Gastroesophageal sphincter (tissue), 4 donors: ENCODE measurements around the gene DHX58. TPM values are rescaled to one million over a fixed set of nuclear protein-coding genes. Genes with fewer than 3 reads are reported as not detected.

Experiments
- ATAC-seq: fragments of 150-250 bp; one replicate; pipeline ENCODE4 v1.9.1; 2016; ENCODE audit warnings: mild to moderate bottlenecking, moderate library complexity
- H3K27ac ChIP-seq, 4 donors: fragments of 200-600 bp; sonication (generic) in 3 of 4; 1 replicate in 3 of 4; 2 replicates in 1 of 4; pipeline ENCODE4 v1.5.1; 2016 to 2019
- H3K27me3 ChIP-seq: fragments of 200-600 bp; sonication (generic); one replicate; pipeline ENCODE4 v1.5.1; 2019
- H3K36me3 ChIP-seq, 2 donors: fragments of 200-600 bp; sonication (generic); one replicate each; pipeline ENCODE4 v1.5.1; 2019; ENCODE audit warnings: control low read depth in 1 of 2
- H3K4me1 ChIP-seq, 3 donors: fragments of 200-600 bp; sonication (generic); 1 replicate in 2 of 3; 2 replicates in 1 of 3; pipeline ENCODE4 v1.5.1; 2016 to 2019; ENCODE audit warnings: control low read depth in 2 of 3
- H3K4me3 ChIP-seq, 2 donors: fragments of 200-600 bp; sonication (generic); one replicate each; pipeline ENCODE4 v1.5.1; 2019; ENCODE audit warnings: mild to moderate bottlenecking in 1 of 2, moderate library complexity in 1 of 2
- H3K9me3 ChIP-seq, 3 donors: fragments of 200-600 bp; sonication (generic); one replicate each; pipeline ENCODE4 v1.5.1; 2017 to 2019; ENCODE audit warnings: control low read depth in 2 of 3
- EP300 ChIP-seq: sonication (generic); formaldehyde crosslinking; IDR thresholded peaks from one replicate; pipeline ENCODE4 v1.6.1; 2017; ENCODE audit warnings: antibody characterized with exemption, mild to moderate bottlenecking
- POLR2A ChIP-seq, 2 donors: fragments of 450-650 bp; IDR thresholded peaks; one replicate each; pipeline ENCODE4 v1.6.1; 2017; ENCODE audit warnings: antibody characterized with exemption in 2 of 2, mild to moderate bottlenecking in 2 of 2, moderate library complexity in 1 of 2
- POLR2AphosphoS5 ChIP-seq: sonication (generic); formaldehyde crosslinking; IDR thresholded peaks from one replicate; pipeline ENCODE4 v1.6.1; 2017; ENCODE audit warnings: antibody characterized with exemption
- WGBS, 2 donors: methylation state at CpG; one replicate each; pipeline ENCODE4 v1.1.5; 2018; ENCODE audit warnings: low coverage in 1 of 2; 5-methylcytosine and 5-hydroxymethylcytosine counted together
- total RNA-seq, 4 donors: library from RNA; depleted of rRNA; stranded (reverse); fragments of >200 nt; gene quantifications; one replicate each; pipeline ENCODE4 v1.1.0, GENCODE V29; 2016
- TF ChIP-seq, protein P1 (sequence below), 4 experiments: fragments of 200-600 bp in 2 of 4; fragments of 450-650 bp in 2 of 4; sonication (generic) in 1 of 4; IDR thresholded peaks; one replicate each; pipeline ENCODE4 v1.5.1; 2017 to 2019; ENCODE audit warnings: antibody characterized with exemption in 4 of 4, mild to moderate bottlenecking in 2 of 4, moderate library complexity in 2 of 4

The DHX58 gene
- total RNA-seq, 4 donors from 2014 or later, result 11.3 to 21.3 (median 13.9) TPM

DNA sequence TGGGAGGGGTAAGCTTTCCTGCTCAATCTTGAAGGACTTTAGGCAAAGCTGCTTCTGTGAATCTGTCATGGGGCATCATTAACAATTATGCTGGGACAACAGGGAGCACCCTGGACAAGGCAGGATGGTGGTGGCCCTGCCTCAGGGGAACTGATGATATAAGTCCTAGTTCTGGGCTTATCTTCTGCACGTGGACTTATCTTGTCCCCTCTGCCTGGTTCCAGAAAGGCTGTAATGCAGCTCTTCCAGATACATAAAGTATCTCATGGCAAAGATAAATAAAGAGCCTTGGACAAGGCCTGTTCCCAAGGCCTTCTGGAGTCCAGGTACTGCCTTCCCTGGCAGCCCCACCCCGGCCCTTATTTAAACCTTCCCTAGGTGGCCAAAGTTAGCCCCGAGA, 8.2 kb downstream of the DHX58 start:
- no peaks in the 10 kb centered on the region for H3K9me3 ChIP-seq
- no peaks in the 10 kb centered on the region for H3K27me3 ChIP-seq
- H3K27ac ChIP-seq, result no peak overlapping the region
- TF ChIP-seq POLR2AphosphoS5, result no peak
- TF ChIP-seq POLR2A (IDR thresholded peaks at IDR 0.05), result no peak
- TF ChIP-seq EP300, result no peak
- TF ChIP-seq, protein P1, sequence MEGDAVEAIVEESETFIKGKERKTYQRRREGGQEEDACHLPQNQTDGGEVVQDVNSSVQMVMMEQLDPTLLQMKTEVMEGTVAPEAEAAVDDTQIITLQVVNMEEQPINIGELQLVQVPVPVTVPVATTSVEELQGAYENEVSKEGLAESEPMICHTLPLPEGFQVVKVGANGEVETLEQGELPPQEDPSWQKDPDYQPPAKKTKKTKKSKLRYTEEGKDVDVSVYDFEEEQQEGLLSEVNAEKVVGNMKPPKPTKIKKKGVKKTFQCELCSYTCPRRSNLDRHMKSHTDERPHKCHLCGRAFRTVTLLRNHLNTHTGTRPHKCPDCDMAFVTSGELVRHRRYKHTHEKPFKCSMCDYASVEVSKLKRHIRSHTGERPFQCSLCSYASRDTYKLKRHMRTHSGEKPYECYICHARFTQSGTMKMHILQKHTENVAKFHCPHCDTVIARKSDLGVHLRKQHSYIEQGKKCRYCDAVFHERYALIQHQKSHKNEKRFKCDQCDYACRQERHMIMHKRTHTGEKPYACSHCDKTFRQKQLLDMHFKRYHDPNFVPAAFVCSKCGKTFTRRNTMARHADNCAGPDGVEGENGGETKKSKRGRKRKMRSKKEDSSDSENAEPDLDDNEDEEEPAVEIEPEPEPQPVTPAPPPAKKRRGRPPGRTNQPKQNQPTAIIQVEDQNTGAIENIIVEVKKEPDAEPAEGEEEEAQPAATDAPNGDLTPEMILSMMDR (IDR thresholded peaks at IDR 0.05), result no peak
- H3K4me3 ChIP-seq, result no peak overlapping the region
- 43 to 93% methylated on average over 1 to 3 of the region's 3 CpGs for WGBS, 2 donors
- H3K4me1 ChIP-seq, result peaks cover 0 to 15% (median 3%) of the 10 kb centered on the region in 3 donors
- ATAC-seq, result no peak
- peaks cover 0 to 58% of the 10 kb centered on the region in 2 donors for H3K36me3 ChIP-seq

DNA sequence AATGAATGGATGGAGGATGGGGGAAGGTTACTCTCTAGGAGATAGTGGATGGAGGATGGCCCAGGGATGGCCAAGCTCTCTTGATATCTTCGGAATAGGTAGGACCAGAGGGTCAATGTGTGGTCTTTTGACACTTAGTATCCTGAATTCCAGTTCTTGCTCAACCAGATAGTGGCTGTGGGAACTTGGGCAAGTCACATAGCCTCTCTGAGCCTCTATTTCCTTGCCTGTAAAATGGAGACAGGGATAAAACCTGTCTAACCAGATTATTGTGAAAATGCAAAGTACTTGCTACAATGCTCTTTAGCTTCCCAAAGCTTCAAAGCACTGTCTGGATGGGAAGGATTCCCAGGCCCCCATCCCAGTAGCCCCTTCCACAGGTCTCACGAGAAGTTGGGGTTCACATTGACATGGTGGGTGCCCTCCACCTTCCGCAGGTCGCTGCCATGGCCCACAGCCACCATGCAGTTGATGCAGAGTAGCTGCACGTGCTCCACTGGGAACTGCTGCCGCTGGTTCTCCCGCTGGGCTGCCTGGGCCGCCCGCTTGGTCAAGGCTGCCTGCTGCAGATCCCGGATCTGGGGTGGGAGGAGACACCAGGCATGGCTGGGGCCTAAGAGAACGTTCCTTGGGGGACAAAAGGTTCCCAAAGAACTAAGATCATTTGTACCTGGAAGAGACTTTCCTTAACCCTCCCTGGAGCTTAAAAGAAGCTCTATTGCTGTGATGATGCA, 9.1 kb downstream of the DHX58 start:
- no peak overlapping the region for H3K27ac ChIP-seq
- WGBS, 2 donors, result 83% methylated on average over 1 of the region's 11 CpGs; no CpG with 5 or more reads in 1 of the 2 donors
- peaks cover 4% of the 10 kb centered on the region for H3K27me3 ChIP-seq
- H3K9me3 ChIP-seq, result no peaks in the 10 kb centered on the region
- no peak overlapping the region for H3K4me3 ChIP-seq
- ATAC-seq, result no peak
- peaks cover 0 to 49% of the 10 kb centered on the region in 2 donors for H3K36me3 ChIP-seq
- peaks cover 0 to 18% (median 4%) of the 10 kb centered on the region in 3 donors for H3K4me1 ChIP-seq
- TF ChIP-seq EP300 (no peak), POLR2AphosphoS5 (no peak), POLR2A (IDR thresholded peaks at IDR 0.05) (no peak)
- TF ChIP-seq, protein P1 (IDR thresholded peaks at IDR 0.05), result no peak

DNA sequence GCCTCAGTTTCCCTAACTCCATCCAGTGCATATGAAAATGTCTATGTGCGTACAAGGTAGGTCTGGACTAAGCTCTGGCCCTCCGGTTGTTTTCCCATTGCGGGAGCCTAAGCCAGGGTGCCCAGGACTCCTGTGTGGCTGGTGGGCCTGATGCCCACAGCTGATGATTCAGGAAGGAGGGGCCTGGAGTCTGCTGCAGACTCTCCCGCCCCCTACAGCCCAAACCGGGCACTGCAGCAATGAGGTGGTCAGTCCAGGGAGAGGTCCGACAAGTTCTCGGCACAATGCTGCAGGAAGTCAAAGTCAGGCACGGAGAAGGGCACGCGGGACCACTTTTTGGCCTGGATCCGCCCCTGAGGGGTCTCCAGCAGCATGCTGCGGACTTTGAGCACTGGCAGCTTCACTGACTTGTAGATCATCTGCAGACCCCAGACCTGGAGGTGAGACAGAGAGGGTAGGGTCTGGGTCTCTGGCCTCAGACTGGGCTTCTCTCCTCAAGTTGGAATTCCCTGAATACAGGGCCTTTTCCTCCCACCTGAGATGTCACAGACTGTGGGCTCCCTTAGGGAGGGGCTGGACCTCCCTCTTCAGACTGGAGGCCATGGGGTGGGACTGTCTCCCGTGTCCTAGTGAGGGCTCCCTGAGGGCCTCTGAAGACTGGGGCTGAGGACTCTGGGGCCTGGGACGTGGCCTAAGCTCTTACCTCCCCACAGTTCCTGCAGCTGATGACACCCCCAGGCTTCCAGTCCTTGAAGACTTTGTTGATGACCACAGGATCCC, 10.8 kb downstream of the DHX58 start:
- H3K4me3 ChIP-seq, result no peak overlapping the region
- no peak overlapping the region for H3K27ac ChIP-seq
- peaks cover 21% of the 10 kb centered on the region for H3K27me3 ChIP-seq
- H3K9me3 ChIP-seq, result no peaks in the 10 kb centered on the region
- peaks cover 0 to 17% (median 4%) of the 10 kb centered on the region in 3 donors for H3K4me1 ChIP-seq
- ATAC-seq, result peak; percentile 78
- no peak for TF ChIP-seq POLR2AphosphoS5
- TF ChIP-seq POLR2A (IDR thresholded peaks at IDR 0.05), result no peak
- TF ChIP-seq EP300, result no peak
- TF ChIP-seq, protein P1 (IDR thresholded peaks at IDR 0.05), result peak in 3 of 4 experiments; percentile 60 to 83 (median 72)
- 66 to 100% methylated on average over 1 to 3 of the region's 14 CpGs for WGBS, 2 donors
- peaks cover 0 to 35% of the 10 kb centered on the region in 2 donors for H3K36me3 ChIP-seq

DNA sequence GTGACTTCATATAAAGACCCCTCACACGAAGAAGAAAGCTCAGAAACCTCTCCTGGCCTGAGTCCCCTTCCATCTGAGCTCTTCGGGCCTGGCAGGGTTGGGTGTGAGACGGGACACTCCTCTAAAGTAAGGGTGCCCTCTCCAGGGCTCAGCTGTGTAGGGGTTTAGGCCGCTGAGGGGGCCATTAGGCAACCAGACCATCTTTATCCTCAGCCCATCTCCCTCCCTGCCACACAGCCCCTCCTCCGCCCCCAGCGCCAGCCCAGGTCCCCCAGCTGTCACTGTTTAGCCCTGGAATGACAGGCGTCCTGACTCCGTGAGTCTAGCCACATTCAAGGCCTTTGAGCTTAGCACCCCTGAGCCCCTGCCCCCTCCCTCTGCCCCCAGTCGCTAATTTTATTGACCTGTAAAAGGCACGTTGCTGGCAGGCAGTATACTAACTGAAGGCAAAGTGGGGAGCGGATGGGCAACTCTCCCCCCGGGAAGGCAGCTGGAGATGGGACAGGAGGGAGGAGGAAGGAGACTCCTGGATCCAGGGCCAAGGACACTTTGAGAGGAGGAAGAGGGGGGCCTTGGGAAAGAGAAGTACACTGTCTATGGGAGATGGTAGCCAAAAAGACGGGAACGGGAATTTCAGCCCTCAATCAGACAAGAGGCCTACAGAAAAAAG, 13.6 kb downstream of the DHX58 start:
- 73% methylated on average over 6 of the region's 14 CpGs; no CpG with 5 or more reads in 1 of the 2 donors for WGBS, 2 donors
- peaks cover 0 to 17% (median 4%) of the 10 kb centered on the region in 3 donors for H3K4me1 ChIP-seq

More for the DNA sequence above, 13.6 kb downstream of the DHX58 start:
- Histone ChIP-seq H3K4me3 (peak overlapping the region in 1 of 2 donors; percentile 29), H3K36me3 (peaks cover 0 to 9% of the 10 kb centered on the region in 2 donors), H3K9me3 (no peaks in the 10 kb centered on the region), H3K27me3 (peaks cover 45% of the 10 kb centered on the region), H3K27ac (no peak overlapping the region)
- ATAC-seq, result no peak
- TF ChIP-seq EP300 (no peak), POLR2A (IDR thresholded peaks at IDR 0.05) (no peak), POLR2AphosphoS5 (no peak)
- TF ChIP-seq, protein P1 (IDR thresholded peaks at IDR 0.05), result no peak
